Choroid plexus epithelial cell (primary cell): ENCODE measurements around the gene FXYD1.

Source experiments
- DNase-seq: peaks from one replicate; pipeline ENCODE4 v3.0.0-alpha.2; 2010; ENCODE audit warnings: low read depth
- H3K4me3 ChIP-seq: 2 replicates; pipeline ENCODE4 v1.5.1; 2011; ENCODE audit warnings: low read depth, mild to moderate bottlenecking, control low read depth, low read length, moderate library complexity
- CTCF ChIP-seq: conservative IDR thresholded peaks from 2 replicates; pipeline ENCODE4 v1.5.1; 2011; ENCODE audit warnings: low read depth, mild to moderate bottlenecking, control low read depth, inconsistent platforms, low read length, moderate library complexity

Gene FXYD1

GRCh38 chr19:35135389-35135909, 3.2 kb upstream of the FXYD1 start:
- peak; percentile 87 for TF ChIP-seq CTCF
- DNase-seq: peak; percentile 73
- no peak overlapping the region for H3K4me3 ChIP-seq

- TF ChIP-seq CTCF: no peak
- no peak overlapping the region for H3K4me3 ChIP-seq
- DNase-seq: no peak
Measured at GRCh38 chr19:35136231-35136630, 2.4 kb upstream of the FXYD1 start.

- no peak for DNase-seq
- no peak for TF ChIP-seq CTCF
- no peak overlapping the region for H3K4me3 ChIP-seq
Measured at GRCh38 chr19:35136977-35137702, 1.5 kb upstream of the FXYD1 start.

GRCh38 chr19:35140207-35140961, 1.8 kb downstream of the FXYD1 start:
- no peak overlapping the region for H3K4me3 ChIP-seq
- DNase-seq: no peak
- no peak for TF ChIP-seq CTCF

GRCh38 chr19:35140962-35141836, 2.6 kb downstream of the FXYD1 start:
- DNase-seq: peak; percentile 92
- peak; percentile 65 for TF ChIP-seq CTCF
- H3K4me3 ChIP-seq: peak overlapping the region; percentile 14

GRCh38 chr19:35141837-35142605, 3.4 kb downstream of the FXYD1 start:
- no peak for DNase-seq
- TF ChIP-seq CTCF: no peak
- no peak overlapping the region for H3K4me3 ChIP-seq
